Spleen (tissue), 11 donors: ENCODE results near the gene HOXD11. TPM values are rescaled to one million over a fixed set of nuclear protein-coding genes. Genes with fewer than 3 reads are reported as not detected.

ENCODE experiments used
- DNase-seq: peaks from one replicate; pipeline ENCODE4 v3.0.0-alpha.2; 2020
- H3K27ac ChIP-seq, 8 donors: fragments of 200-600 bp; sonication (generic) in 7 of 8; 1 replicate in 4 of 8; 2 replicates in 4 of 8; pipeline versions ENCODE4 v1.5.0 to v1.8.0; 2016 to 2021; ENCODE audit warnings: inconsistent platforms in 4 of 8, mild to moderate bottlenecking in 4 of 8, moderate library complexity in 1 of 8
- H3K27me3 ChIP-seq, 7 donors: fragments of 200-600 bp; sonication (generic) in 6 of 7; replicated peaks in 1 of 7; 1 replicate in 4 of 7; 2 replicates in 3 of 7; pipeline versions ENCODE4 v1.5.0 to v1.8.0; 2016 to 2021; ENCODE audit warnings: inconsistent platforms in 3 of 7, mild to moderate bottlenecking in 1 of 7
- H3K36me3 ChIP-seq, 6 donors: fragments of 200-600 bp; sonication (generic) in 5 of 6; 1 replicate in 4 of 6; 2 replicates in 2 of 6; pipeline versions ENCODE4 v1.5.0 to v1.8.0; 2016 to 2021; ENCODE audit warnings: inconsistent platforms in 2 of 6
- H3K4me1 ChIP-seq, 6 donors: fragments of 200-600 bp; sonication (generic) in 5 of 6; 1 replicate in 3 of 6; 2 replicates in 3 of 6; pipeline versions ENCODE4 v1.5.0 to v1.8.0; 2016 to 2021; ENCODE audit warnings: inconsistent platforms in 3 of 6
- H3K4me3 ChIP-seq, 8 donors: fragments of 200-600 bp; sonication (generic) in 7 of 8; 1 replicate in 4 of 8; 2 replicates in 4 of 8; pipeline versions ENCODE4 v1.5.0 to v1.8.0; 2016 to 2021; ENCODE audit warnings: inconsistent platforms in 4 of 8, mild to moderate bottlenecking in 4 of 8, moderate library complexity in 2 of 8
- H3K9me3 ChIP-seq, 8 donors: fragments of 200-600 bp; sonication (generic) in 7 of 8; 1 replicate in 4 of 8; 2 replicates in 4 of 8; pipeline versions ENCODE4 v1.5.0 to v1.8.0; 2016 to 2021; ENCODE audit warnings: inconsistent platforms in 4 of 8
- CTCF ChIP-seq, 11 experiments: fragments of 200-600 bp in 7 of 11; fragments of 450-650 bp in 4 of 11; sonication (generic) in 4 of 11; IDR thresholded peaks in 8 of 11; conservative IDR thresholded peaks in 3 of 11; 1 replicate in 7 of 11; 2 replicates in 4 of 11; pipeline versions ENCODE4 v1.4.0 to v1.8.0; 2016 to 2021; ENCODE audit warnings: antibody characterized with exemption in 11 of 11, inconsistent platforms in 4 of 11, mild to moderate bottlenecking in 1 of 11
- POLR2A ChIP-seq, 3 donors: fragments of 450-650 bp; IDR thresholded peaks; one replicate each; pipeline ENCODE4 v1.5.1; 2017; ENCODE audit warnings: antibody characterized with exemption in 3 of 3, mild to moderate bottlenecking in 1 of 3
- POLR2AphosphoS5 ChIP-seq, 3 donors: sonication (generic); formaldehyde crosslinking; IDR thresholded peaks; one replicate each; pipeline ENCODE4 v1.5.1; 2017; ENCODE audit warnings: antibody characterized with exemption in 3 of 3
- WGBS, 5 donors: extraction: QIAGEN DNeasy Blood & Tissue Kit in 3 of 5; methylation state at CpG; one replicate each; pipeline versions ENCODE4 v1.1.5 to v1.1.7; 2013 to 2018; 5-methylcytosine and 5-hydroxymethylcytosine counted together
- intact Hi-C: fragments of 100-400 bp; cut with DNase I; formaldehyde crosslinking; loops from one replicate; pipeline ENCODE4 v1.15.0; 2023; ENCODE audit warnings: low total_unique reads
- polyA plus RNA-seq, 3 donors: library from polyadenylated mRNA; stranded (reverse); fragments of 200-250 nt; gene quantifications; one replicate each; pipeline ENCODE4 v1.2.1, GENCODE V29; 2013
- total RNA-seq, 7 donors: library from RNA; depleted of rRNA in 3 of 7; stranded (reverse); fragments of >200 nt in 3 of 7; fragmentation: NEBNext Ultra II Directional in 4 of 7; extraction: Animal tissue kit (Norgen Biotek cat#: 25700) in 4 of 7; gene quantifications; one replicate each; pipeline versions ENCODE4 v1.1.0 to v1.2.1, GENCODE V29; 2016 to 2021
- donor health status: healthy with polysubstance abuse.
- donor health status: DM: no; HTN: no; CAD: no; lungs with moderate emphysema.
- donor health status: DM: no; HTN: no; CAD: no.
- donor health status: Bipolar disorder and iron deficiency.
- donor health status: healthy.
- donor health status: DM: no; HTN: no; CAD: no.
- donor health status: DM: yes; HTN: yes; CAD: no.

The HOXD11 gene
- total and polyA plus RNA-seq, 10 donors, result not detected

GRCh38 chr2:176124947-176125771, 18.1 kb downstream of the HOXD11 start:
- Histone ChIP-seq H3K9me3 (no peaks in the 10 kb centered on the region), H3K4me1 (peaks cover 0 to 68% (median 45%) of the 10 kb centered on the region in 6 donors), H3K4me3 (peak overlapping the region in 1 of 8 donors; percentile 69), H3K27ac (no peak overlapping the region), H3K27me3 (peaks cover 8 to 100% (median 92%) of the 10 kb centered on the region in 7 donors), H3K36me3 (no peaks in the 10 kb centered on the region)
- 42 to 65% (median 45%) methylated on average over 7 to 9 of the region's 9 CpGs for WGBS, 5 donors
- intact Hi-C loops, result loop anchor here (5.0 kb wide), 4 partner anchors 427 to 1022 kb away; no protein-coding TSS in a partner anchor
- DNase-seq, result peak; percentile 58
- TF ChIP-seq POLR2A (IDR thresholded peaks at IDR 0.05) (no peak), CTCF (IDR thresholded peaks at IDR 0.05 in 8 of 11, conservative IDR thresholded peaks at IDR 0.05 in 3 of 11) (no peak), POLR2AphosphoS5 (IDR thresholded peaks at IDR 0.05) (no peak)

- Histone ChIP-seq H3K4me3 (no peak overlapping the region), H3K9me3 (no peaks in the 10 kb centered on the region), H3K27ac (no peak overlapping the region), H3K36me3 (no peaks in the 10 kb centered on the region), H3K27me3 (peaks cover 8 to 100% (median 92%) of the 10 kb centered on the region in 7 donors), H3K4me1 (peaks cover 0 to 74% (median 50%) of the 10 kb centered on the region in 6 donors)
- intact Hi-C loops, result loop anchor here (5.0 kb wide), 4 partner anchors 427 to 1022 kb away; no protein-coding TSS in a partner anchor
- no peak for TF ChIP-seq POLR2AphosphoS5 (IDR thresholded peaks at IDR 0.05)
- TF ChIP-seq CTCF (IDR thresholded peaks at IDR 0.05 in 8 of 11, conservative IDR thresholded peaks at IDR 0.05 in 3 of 11), result no peak
- no peak for TF ChIP-seq POLR2A (IDR thresholded peaks at IDR 0.05)
- DNase-seq, result no peak
- WGBS, 5 donors, result 26 to 46% (median 37%) methylated on average over 6 of the region's 6 CpGs
Measured at GRCh38 chr2:176125772-176126054, 18.6 kb downstream of the HOXD11 start.

GRCh38 chr2:176126929-176127773, 20.1 kb downstream of the HOXD11 start:
- H3K9me3 ChIP-seq, result no peaks in the 10 kb centered on the region

More at GRCh38 chr2:176126929-176127773, 20.1 kb downstream of the HOXD11 start:
- Histone ChIP-seq H3K27me3 (peaks cover 8 to 100% (median 92%) of the 10 kb centered on the region in 7 donors), H3K4me3 (peak overlapping the region in 1 of 8 donors; percentile 4), H3K36me3 (no peaks in the 10 kb centered on the region), H3K27ac (peak overlapping the region in 4 of 8 donors; percentile 24 to 93 (median 58)), H3K4me1 (peaks cover 0 to 77% (median 48%) of the 10 kb centered on the region in 6 donors)
- DNase-seq, result no peak
- intact Hi-C loops, result loop anchor here (5.0 kb wide), 4 partner anchors 425 to 1020 kb away; no protein-coding TSS in a partner anchor
- WGBS, 5 donors, result 4 to 5% (median 4%) methylated on average over 13 of the region's 13 CpGs
- TF ChIP-seq CTCF (IDR thresholded peaks at IDR 0.05 in 8 of 11, conservative IDR thresholded peaks at IDR 0.05 in 3 of 11) (peak; percentile 56 to 94 (median 80)), POLR2AphosphoS5 (IDR thresholded peaks at IDR 0.05) (no peak)
